ENCODE results near the gene IFNGR2. TPM values are rescaled to one million over a fixed set of nuclear protein-coding genes. Genes with fewer than 3 reads are reported as not detected.
"Not testable (repeated sequence)": the region's sequence is repeated elsewhere in the genome, so short reads cannot be mapped to it uniquely, and the experiment has no call there.

The IFNGR2 gene
- total RNA-seq, 1 donor from 2014 or later: 32.1 TPM

- no peaks in the 10 kb centered on the region for H3K9me3 Mint-ChIP-seq (ENCODE audit: unreplicated experiment)
- H3K4me1 Mint-ChIP-seq (ENCODE audit: unreplicated experiment): no peaks in the 10 kb centered on the region
- H3K27me3 Mint-ChIP-seq (ENCODE audit: unreplicated experiment): no peaks in the 10 kb centered on the region
- no peak for DNase-seq (ENCODE audit: low spot score)
- no peak overlapping the region for H3K4me3 Mint-ChIP-seq (ENCODE audit: unreplicated experiment)
- no peaks in the 10 kb centered on the region for H3K36me3 Mint-ChIP-seq (ENCODE audit: low read depth, unreplicated experiment)
- no peak overlapping the region for H3K27ac Mint-ChIP-seq (ENCODE audit: unreplicated experiment)
- no peak for TF ChIP-seq CTCF (IDR thresholded peaks at IDR 0.05; ENCODE audit: unreplicated experiment)
These were observed 40.0 kb downstream of the IFNGR2 start for GRCh38 chr21:33443194-33443593.

GRCh38 chr21:33444499-33444898 lies 41.3 kb downstream of the IFNGR2 start:
- Mint-ChIP-seq H3K4me1 (ENCODE audit: unreplicated experiment) (no peaks in the 10 kb centered on the region), H3K9me3 (ENCODE audit: unreplicated experiment) (no peaks in the 10 kb centered on the region), H3K27me3 (ENCODE audit: unreplicated experiment) (no peaks in the 10 kb centered on the region), H3K4me3 (ENCODE audit: unreplicated experiment) (no peak overlapping the region), H3K27ac (ENCODE audit: unreplicated experiment) (no peak overlapping the region), H3K36me3 (ENCODE audit: low read depth, unreplicated experiment) (no peaks in the 10 kb centered on the region)
- TF ChIP-seq CTCF (IDR thresholded peaks at IDR 0.05; ENCODE audit: unreplicated experiment): no peak
- DNase-seq (ENCODE audit: low spot score): no peak

- H3K36me3 Mint-ChIP-seq (ENCODE audit: low read depth, unreplicated experiment); H3K4me3 Mint-ChIP-seq (ENCODE audit: unreplicated experiment); H3K4me1 Mint-ChIP-seq (ENCODE audit: unreplicated experiment): not testable (repeated sequence)
These were observed 43.4 kb downstream of the IFNGR2 start for GRCh38 chr21:33446620-33447019.

GRCh38 chr21:33449616-33450015 lies 46.4 kb downstream of the IFNGR2 start:
- H3K4me3 Mint-ChIP-seq (ENCODE audit: unreplicated experiment): no peak overlapping the region
- peaks cover 4% of the 10 kb centered on the region for H3K36me3 Mint-ChIP-seq (ENCODE audit: low read depth, unreplicated experiment)
- no peaks in the 10 kb centered on the region for H3K27me3 Mint-ChIP-seq (ENCODE audit: unreplicated experiment)
- no peaks in the 10 kb centered on the region for H3K9me3 Mint-ChIP-seq (ENCODE audit: unreplicated experiment)
- no peaks in the 10 kb centered on the region for H3K4me1 Mint-ChIP-seq (ENCODE audit: unreplicated experiment)
- TF ChIP-seq CTCF (IDR thresholded peaks at IDR 0.05; ENCODE audit: unreplicated experiment): no peak
- DNase-seq (ENCODE audit: low spot score): no peak
- no peak overlapping the region for H3K27ac Mint-ChIP-seq (ENCODE audit: unreplicated experiment)

More at GRCh38 chr21:33446620-33447019, 43.4 kb downstream of the IFNGR2 start:
- H3K9me3 Mint-ChIP-seq (ENCODE audit: unreplicated experiment); H3K27me3 Mint-ChIP-seq (ENCODE audit: unreplicated experiment); H3K27ac Mint-ChIP-seq (ENCODE audit: unreplicated experiment); DNase-seq (ENCODE audit: low spot score): not testable (repeated sequence)

- DNase-seq (ENCODE audit: low spot score): no peak
- Mint-ChIP-seq H3K4me3 (ENCODE audit: unreplicated experiment) (no peak overlapping the region), H3K27ac (ENCODE audit: unreplicated experiment) (no peak overlapping the region), H3K9me3 (ENCODE audit: unreplicated experiment) (no peaks in the 10 kb centered on the region), H3K27me3 (ENCODE audit: unreplicated experiment) (no peaks in the 10 kb centered on the region), H3K36me3 (ENCODE audit: low read depth, unreplicated experiment) (peaks cover 4% of the 10 kb centered on the region), H3K4me1 (ENCODE audit: unreplicated experiment) (no peaks in the 10 kb centered on the region)
- TF ChIP-seq CTCF (IDR thresholded peaks at IDR 0.05; ENCODE audit: unreplicated experiment): no peak
These were observed 48.4 kb downstream of the IFNGR2 start for GRCh38 chr21:33451634-33452071.

- Mint-ChIP-seq H3K36me3 (ENCODE audit: low read depth, unreplicated experiment) (peaks cover 4% of the 10 kb centered on the region), H3K27ac (ENCODE audit: unreplicated experiment) (no peak overlapping the region), H3K4me1 (ENCODE audit: unreplicated experiment) (no peaks in the 10 kb centered on the region), H3K9me3 (ENCODE audit: unreplicated experiment) (no peaks in the 10 kb centered on the region), H3K4me3 (ENCODE audit: unreplicated experiment) (no peak overlapping the region), H3K27me3 (ENCODE audit: unreplicated experiment) (no peaks in the 10 kb centered on the region)
- DNase-seq (ENCODE audit: low spot score): no peak
- no peak for TF ChIP-seq CTCF (IDR thresholded peaks at IDR 0.05; ENCODE audit: unreplicated experiment)
These were observed 49.1 kb downstream of the IFNGR2 start for GRCh38 chr21:33452362-33452761.

All from endothelial cell (in vitro differentiated cells).